B cell (primary cell): ENCODE results near the gene MRPS12. TPM values are rescaled to one million over a fixed set of nuclear protein-coding genes. Genes with fewer than 3 reads are reported as not detected.

Source experiments
- ATAC-seq: fragments of 200-7000 bp; cut with Tn5 transposase; one replicate; pipeline ENCODE4 v1.10.0; 2021; ENCODE audit warnings: low read depth, mild to moderate bottlenecking, moderate number of reproducible peaks, moderate library complexity
- CTCF ChIA-PET: fragments of 350-600 bp; sonication (Branson Sonifier 250); formaldehyde crosslinking; loops from one replicate; lab custom pipeline; 2021; ENCODE audit warnings: antibody characterized with exemption, inconsistent platforms; lab: Charles Lee
- POLR2A ChIA-PET: fragments of 350-600 bp; sonication (Branson Sonifier 250); formaldehyde crosslinking; loops from one replicate; lab custom pipeline; 2021; ENCODE audit warnings: antibody characterized with exemption; lab: Charles Lee
- DNase-seq: peaks from one replicate; pipeline ENCODE4 v3.0.0; 2013
- H2AFZ ChIP-seq: 2 replicates; pipeline ENCODE4 v1.6.1; 2012; ENCODE audit warnings: mild to moderate bottlenecking, low read depth, low read length; ENCODE audit not compliant: insufficient read depth, poor library complexity, severe bottlenecking
- H3K27ac ChIP-seq, 2 donors: 1 replicate in 1 of 2; 2 replicates in 1 of 2; pipeline ENCODE4 v1.5.1; 2012 to 2013; ENCODE audit warnings: low read length in 2 of 2, mild to moderate bottlenecking in 2 of 2, moderate library complexity in 1 of 2
- H3K27me3 ChIP-seq, 4 experiments: fragments of 200-600 bp in 1 of 4; sonication (generic) in 1 of 4; replicated peaks in 1 of 4; 1 replicate in 2 of 4; 2 replicates in 2 of 4; pipeline versions ENCODE4 v1.6.1 to v1.7.0; 2013 to 2016; ENCODE audit warnings: low read length in 3 of 4, mild to moderate bottlenecking in 2 of 4, mixed read lengths in 1 of 4, moderate library complexity in 1 of 4; ENCODE audit not compliant: insufficient read depth in 4 of 4, control insufficient read depth in 3 of 4; ENCODE audit errors: control extremely low read depth in 1 of 4
- H3K36me3 ChIP-seq, 2 experiments: replicated peaks in 1 of 2; 1 replicate in 1 of 2; 2 replicates in 1 of 2; pipeline versions ENCODE4 v1.6.1 to v1.7.1; 2013; ENCODE audit warnings: low read length in 1 of 2; ENCODE audit not compliant: insufficient read depth in 2 of 2, control insufficient read depth in 1 of 2; ENCODE audit errors: control extremely low read depth in 1 of 2, extremely low read depth in 1 of 2
- H3K4me1 ChIP-seq, 2 donors: fragments of 200-600 bp in 1 of 2; sonication (generic) in 1 of 2; 1 replicate in 1 of 2; 2 replicates in 1 of 2; pipeline versions ENCODE4 v1.5.1 to v1.6.1; 2013 to 2017; ENCODE audit warnings: low read length in 2 of 2; ENCODE audit not compliant: control insufficient read depth in 2 of 2, insufficient read depth in 2 of 2
- H3K4me2 ChIP-seq: replicated peaks from 2 replicates; pipeline ENCODE3; 2012; ENCODE audit warnings: mild to moderate bottlenecking, low read depth, low read length; ENCODE audit not compliant: poor library complexity, severe bottlenecking
- H3K4me3 ChIP-seq, 5 experiments: fragments of 200-600 bp in 1 of 5; sonication (generic) in 1 of 5; 1 replicate in 3 of 5; 2 replicates in 2 of 5; pipeline versions ENCODE4 v1.5.1 to v1.7.0; 2011 to 2016; ENCODE audit warnings: low read length in 4 of 5, mild to moderate bottlenecking in 4 of 5, low read depth in 2 of 5, control low read depth in 1 of 5, moderate library complexity in 1 of 5; ENCODE audit not compliant: insufficient read depth in 1 of 5; ENCODE audit errors: control extremely low read depth in 1 of 5, extremely low read depth in 1 of 5
- H3K79me2 ChIP-seq: fragments of 200-600 bp; sonication (generic); one replicate; pipeline ENCODE4 v1.6.0; 2016; ENCODE audit warnings: low read length; ENCODE audit not compliant: control insufficient read depth, insufficient read depth
- H3K9ac ChIP-seq: fragments of 200-600 bp; sonication (generic); 2 replicates; pipeline ENCODE4 v1.6.1; 2017; ENCODE audit warnings: mild to moderate bottlenecking, low read length, moderate library complexity
- H3K9me3 ChIP-seq, 3 donors: one replicate each; pipeline versions ENCODE4 v1.6.1 to v1.7.1; 2013; ENCODE audit warnings: low read length in 2 of 3; ENCODE audit not compliant: control insufficient read depth in 2 of 3, insufficient read depth in 1 of 3; ENCODE audit errors: control extremely low read depth in 1 of 3
- H4K20me1 ChIP-seq: 2 replicates; pipeline ENCODE4 v1.6.0; 2012; ENCODE audit warnings: mild to moderate bottlenecking, low read length; ENCODE audit not compliant: insufficient read depth, control insufficient read depth, poor library complexity, severe bottlenecking
- H3K27ac Mint-ChIP-seq: one replicate; pipeline ENCODE4 v1.8.0; 2021; ENCODE audit warnings: mixed read lengths
- H3K27me3 Mint-ChIP-seq: one replicate; pipeline ENCODE4 v1.8.0; 2021; ENCODE audit warnings: mixed read lengths
- H3K4me1 Mint-ChIP-seq: one replicate; pipeline ENCODE4 v1.8.0; 2021; ENCODE audit warnings: mixed read lengths
- H3K4me3 Mint-ChIP-seq: one replicate; pipeline ENCODE4 v1.8.0; 2021; ENCODE audit warnings: mixed read lengths
- H3K9me3 Mint-ChIP-seq: one replicate; pipeline ENCODE4 v1.8.0; 2022; ENCODE audit warnings: mixed read lengths; ENCODE audit not compliant: insufficient read depth
- EZH2 ChIP-seq: IDR thresholded peaks from 2 replicates; pipeline ENCODE4 v1.6.1; 2012; ENCODE audit warnings: borderline replicate concordance, low read depth, mild to moderate bottlenecking, moderate library complexity, low read length; ENCODE audit not compliant: insufficient read depth, poor library complexity, severe bottlenecking
- WGBS: methylation state at CpG from one replicate; pipeline ENCODE4 v1.1.5; 2013; ENCODE audit warnings: missing lambda C conversion rate; ENCODE audit not compliant: insufficient coverage; 5-methylcytosine and 5-hydroxymethylcytosine counted together
- intact Hi-C: fragments of 100-400 bp; cut with micrococcal nuclease; formaldehyde crosslinking; loops from one replicate; pipeline ENCODE4 v1.10.0; 2022
- polyA plus RNA-seq: library from polyadenylated mRNA; depleted of rRNA; stranded (reverse); fragments of >200 nt; gene quantifications from 2 replicates; pipeline ENCODE4 v1.2.3, GENCODE V29; 2012
- total RNA-seq, 2 donors: library from RNA; stranded (reverse); fragments of 120-200 nt in 1 of 2; gene quantifications; 1 replicate in 1 of 2; 2 replicates in 1 of 2; pipeline versions ENCODE4 v1.2.3 to v1.2.4, GENCODE V29; 2013 to 2022
- TF ChIP-seq, protein P1 (sequence below): fragments of 200-600 bp; IDR thresholded peaks from one replicate; pipeline ENCODE4 v1.8.0; 2022; ENCODE audit warnings: antibody characterized with exemption, mild to moderate bottlenecking

The MRPS12 gene
- total and polyA plus RNA-seq, 2 donors (not counting 1 experiment from before 2014, with no cell fraction given): 27.0 to 30.3 TPM

GRCh38 chr19:38944981-38945506, 14.3 kb downstream of the MRPS12 start:
- H3K9me3 Mint-ChIP-seq: no peaks in the 10 kb centered on the region
- Histone ChIP-seq H3K9me3 (peaks cover 0 to 17% (median 0%) of the 10 kb centered on the region in 3 donors), H3K4me3 (no peak overlapping the region), H3K27ac (no peak overlapping the region), H3K79me2 (no peaks in the 10 kb centered on the region), H4K20me1 (no peaks in the 10 kb centered on the region), H2AFZ (no peak overlapping the region), H3K4me2 (no peak overlapping the region), H3K27me3 (peaks cover 0 to 12% (median 0%) of the 10 kb centered on the region in 4 experiments), H3K9ac (no peak overlapping the region), H3K36me3 (no peaks in the 10 kb centered on the region), H3K4me1 (peaks cover 5 to 7% of the 10 kb centered on the region in 2 donors)
- H3K27ac Mint-ChIP-seq: no peak overlapping the region
- no peak overlapping the region for H3K4me3 Mint-ChIP-seq
- ChIA-PET CTCF (interaction anchor here (0.9 to 1.1 kb wide), 2 partner anchors 11 to 12 kb away, joined by 3 read pairs; no protein-coding TSS in a partner anchor), POLR2A (no interaction called here)
- 96% methylated on average over 11 of the region's 12 CpGs for WGBS
- H3K27me3 Mint-ChIP-seq: peaks cover 22% of the 10 kb centered on the region
- peaks cover 5% of the 10 kb centered on the region for H3K4me1 Mint-ChIP-seq
- ATAC-seq: no peak
- DNase-seq: no peak
- intact Hi-C loops: no loop called here
- TF ChIP-seq, protein P1, sequence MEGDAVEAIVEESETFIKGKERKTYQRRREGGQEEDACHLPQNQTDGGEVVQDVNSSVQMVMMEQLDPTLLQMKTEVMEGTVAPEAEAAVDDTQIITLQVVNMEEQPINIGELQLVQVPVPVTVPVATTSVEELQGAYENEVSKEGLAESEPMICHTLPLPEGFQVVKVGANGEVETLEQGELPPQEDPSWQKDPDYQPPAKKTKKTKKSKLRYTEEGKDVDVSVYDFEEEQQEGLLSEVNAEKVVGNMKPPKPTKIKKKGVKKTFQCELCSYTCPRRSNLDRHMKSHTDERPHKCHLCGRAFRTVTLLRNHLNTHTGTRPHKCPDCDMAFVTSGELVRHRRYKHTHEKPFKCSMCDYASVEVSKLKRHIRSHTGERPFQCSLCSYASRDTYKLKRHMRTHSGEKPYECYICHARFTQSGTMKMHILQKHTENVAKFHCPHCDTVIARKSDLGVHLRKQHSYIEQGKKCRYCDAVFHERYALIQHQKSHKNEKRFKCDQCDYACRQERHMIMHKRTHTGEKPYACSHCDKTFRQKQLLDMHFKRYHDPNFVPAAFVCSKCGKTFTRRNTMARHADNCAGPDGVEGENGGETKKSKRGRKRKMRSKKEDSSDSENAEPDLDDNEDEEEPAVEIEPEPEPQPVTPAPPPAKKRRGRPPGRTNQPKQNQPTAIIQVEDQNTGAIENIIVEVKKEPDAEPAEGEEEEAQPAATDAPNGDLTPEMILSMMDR: no peak
- no peak for TF ChIP-seq EZH2

DNA sequence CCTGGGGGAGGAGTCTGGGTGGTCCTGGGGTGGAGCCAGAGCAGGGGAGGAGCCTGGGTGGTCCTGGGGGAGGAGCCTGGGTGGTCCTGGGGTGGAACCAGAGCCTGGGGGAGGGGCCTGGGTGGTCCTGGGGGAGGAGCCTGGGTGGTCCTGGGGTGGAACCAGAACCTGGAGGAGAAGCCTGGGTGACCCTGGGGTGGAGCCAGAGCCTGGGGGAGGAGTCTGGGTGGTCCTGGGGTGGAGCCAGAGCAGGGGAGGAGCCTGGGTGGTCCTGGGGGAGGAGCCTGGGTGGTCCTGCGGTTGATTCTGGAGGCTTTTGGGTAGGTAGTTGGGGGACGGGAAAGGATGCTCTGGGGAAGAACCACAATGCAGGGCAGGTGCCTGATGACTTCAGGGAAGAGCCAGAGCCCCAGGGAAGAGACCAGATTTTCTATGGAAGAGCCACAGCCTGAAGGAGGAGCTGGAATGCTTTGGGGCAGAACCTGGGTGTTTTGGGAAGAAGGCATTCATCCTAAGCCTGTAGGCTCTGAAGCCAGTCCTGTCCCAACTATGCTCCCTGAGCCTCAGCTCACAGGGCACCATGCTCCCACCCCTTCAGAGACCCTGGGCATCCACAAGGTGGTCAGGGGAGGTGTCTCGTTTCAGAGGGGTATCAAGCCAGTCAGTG, 15.0 kb downstream of the MRPS12 start:
- CTCF ChIA-PET: interaction anchor here (0.9 kb wide), 1 partner anchor 12 kb away, joined by 3 read pairs; no protein-coding TSS in a partner anchor
- H3K4me2 ChIP-seq: no peak overlapping the region

More for the DNA sequence above, 15.0 kb downstream of the MRPS12 start:
- DNase-seq (no peak), ATAC-seq (no peak)
- Histone ChIP-seq H3K27ac (no peak overlapping the region), H3K4me3 (no peak overlapping the region), H3K36me3 (no peaks in the 10 kb centered on the region), H4K20me1 (no peaks in the 10 kb centered on the region), H3K9me3 (peaks cover 0 to 17% (median 0%) of the 10 kb centered on the region in 3 donors), H2AFZ (no peak overlapping the region), H3K9ac (no peak overlapping the region), H3K4me1 (peaks cover 10 to 12% of the 10 kb centered on the region in 2 donors), H3K27me3 (peaks cover 0 to 16% (median 2%) of the 10 kb centered on the region in 4 experiments), H3K79me2 (no peaks in the 10 kb centered on the region)
- peaks cover 26% of the 10 kb centered on the region for H3K27me3 Mint-ChIP-seq
- H3K9me3 Mint-ChIP-seq: no peaks in the 10 kb centered on the region
- intact Hi-C loops: no loop called here
- H3K4me1 Mint-ChIP-seq: peaks cover 8% of the 10 kb centered on the region
- WGBS: 44% methylated on average over 2 of the region's 3 CpGs
- H3K4me3 Mint-ChIP-seq: no peak overlapping the region
- POLR2A ChIA-PET: no interaction called here
- no peak for TF ChIP-seq EZH2
- TF ChIP-seq, protein P1: no peak
- H3K27ac Mint-ChIP-seq: no peak overlapping the region
